Measurements from ENCODE around the gene TRPM2.

DNA sequence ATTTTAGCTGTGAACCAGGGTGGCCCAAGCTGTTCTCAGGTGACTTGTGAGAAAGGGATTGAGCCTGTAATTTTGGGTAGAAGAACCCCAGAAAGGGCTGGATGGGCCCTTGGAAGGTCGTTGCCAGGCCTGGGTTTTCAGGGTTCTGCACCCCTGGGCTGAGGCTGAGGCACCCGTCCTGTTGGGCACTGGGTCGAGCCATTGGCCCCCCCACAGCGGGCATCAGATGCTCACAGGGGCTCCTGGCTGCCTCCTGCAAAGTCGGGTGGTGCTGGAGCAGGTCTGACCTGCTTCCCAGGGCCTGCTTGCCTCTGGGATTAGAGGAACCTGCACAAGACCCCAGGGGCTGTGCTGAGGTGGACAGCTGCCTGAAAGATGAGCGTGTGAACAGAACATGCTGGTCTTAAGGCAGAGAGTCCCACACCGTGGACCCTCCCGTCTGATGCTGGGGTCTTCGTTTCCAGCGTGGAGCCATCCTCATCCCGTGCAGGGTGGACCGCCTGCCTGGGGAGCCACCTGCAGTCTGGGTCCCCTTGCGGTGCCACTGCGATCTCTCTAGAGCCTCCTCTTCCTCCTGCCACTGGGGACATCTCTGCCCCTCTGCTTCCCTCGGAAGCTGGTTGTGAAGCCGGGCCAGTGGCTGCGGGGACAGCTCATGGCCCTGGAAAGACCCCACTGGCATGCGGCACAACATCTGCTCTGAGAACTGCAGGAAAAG lies 1.7 kb upstream of the TRPM2 start:
- TF ChIP-seq, protein P1, sequence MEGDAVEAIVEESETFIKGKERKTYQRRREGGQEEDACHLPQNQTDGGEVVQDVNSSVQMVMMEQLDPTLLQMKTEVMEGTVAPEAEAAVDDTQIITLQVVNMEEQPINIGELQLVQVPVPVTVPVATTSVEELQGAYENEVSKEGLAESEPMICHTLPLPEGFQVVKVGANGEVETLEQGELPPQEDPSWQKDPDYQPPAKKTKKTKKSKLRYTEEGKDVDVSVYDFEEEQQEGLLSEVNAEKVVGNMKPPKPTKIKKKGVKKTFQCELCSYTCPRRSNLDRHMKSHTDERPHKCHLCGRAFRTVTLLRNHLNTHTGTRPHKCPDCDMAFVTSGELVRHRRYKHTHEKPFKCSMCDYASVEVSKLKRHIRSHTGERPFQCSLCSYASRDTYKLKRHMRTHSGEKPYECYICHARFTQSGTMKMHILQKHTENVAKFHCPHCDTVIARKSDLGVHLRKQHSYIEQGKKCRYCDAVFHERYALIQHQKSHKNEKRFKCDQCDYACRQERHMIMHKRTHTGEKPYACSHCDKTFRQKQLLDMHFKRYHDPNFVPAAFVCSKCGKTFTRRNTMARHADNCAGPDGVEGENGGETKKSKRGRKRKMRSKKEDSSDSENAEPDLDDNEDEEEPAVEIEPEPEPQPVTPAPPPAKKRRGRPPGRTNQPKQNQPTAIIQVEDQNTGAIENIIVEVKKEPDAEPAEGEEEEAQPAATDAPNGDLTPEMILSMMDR (IDR thresholded peaks at IDR 0.05; ENCODE audit: extremely low read depth in 1 of 2, insufficient read depth in 1 of 2, low read depth in 1 of 2, low read length in 2 of 2) = no peak
- TF ChIP-seq POLR2A (IDR thresholded peaks at IDR 0.05; ENCODE audit: low read depth, low read length) (no peak), POLR2AphosphoS5 (IDR thresholded peaks at IDR 0.05; ENCODE audit: insufficient read depth, low read depth, low read length) (no peak), EZH2 (IDR thresholded peaks at IDR 0.05; ENCODE audit: borderline replicate concordance, low read depth, low read length, severe bottlenecking) (no peak), GATA2 (IDR thresholded peaks at IDR 0.05; ENCODE audit: insufficient read depth, insufficient read length, low read depth, low read length) (no peak)
- TF ChIP-seq, protein P2, sequence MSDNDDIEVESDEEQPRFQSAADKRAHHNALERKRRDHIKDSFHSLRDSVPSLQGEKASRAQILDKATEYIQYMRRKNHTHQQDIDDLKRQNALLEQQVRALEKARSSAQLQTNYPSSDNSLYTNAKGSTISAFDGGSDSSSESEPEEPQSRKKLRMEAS (IDR thresholded peaks at IDR 0.05; ENCODE audit: insufficient read depth, insufficient read length) = no peak

All from endothelial cell of umbilical vein (primary cell).